GM12878 (cell line): ENCODE data around the gene RBPJ.
A peak's percentile ranks its signal among the peaks of the same experiment; 100 is the strongest.

Experiments used
- BHLHE40 ChIP-seq, 2 experiments: fragments of 450-650 bp in 1 of 2; IDR thresholded peaks; 2 replicates each; pipeline ENCODE4 v1.6.1; 2011 to 2017; ENCODE audit warnings: low read depth in 2 of 2, borderline replicate concordance in 1 of 2, improper control_type of control experiment in 1 of 2, low read length in 1 of 2, mild to moderate bottlenecking in 1 of 2
- CTCF ChIP-seq, 3 experiments: IDR thresholded peaks in 2 of 3; conservative IDR thresholded peaks in 1 of 3; 2 replicates each; pipeline ENCODE4 v1.5.1; 2011; ENCODE audit warnings: low read depth in 3 of 3, low read length in 3 of 3, mild to moderate bottlenecking in 3 of 3, control low read depth in 2 of 3, moderate library complexity in 2 of 3, inconsistent platforms in 1 of 3, mixed read lengths in 1 of 3; ENCODE audit not compliant: control insufficient read depth in 2 of 3, insufficient read depth in 1 of 3; ENCODE audit errors: extremely low read depth in 1 of 3
- ETV6 ChIP-seq, 2 experiments: fragments of 450-650 bp in 1 of 2; IDR thresholded peaks in 1 of 2; conservative IDR thresholded peaks in 1 of 2; 2 replicates each; pipeline ENCODE4 v1.6.1; 2014; ENCODE audit warnings: antibody characterized with exemption in 1 of 2, borderline replicate concordance in 1 of 2, low read depth in 1 of 2, mild to moderate bottlenecking in 1 of 2, moderate library complexity in 1 of 2
- EZH2 ChIP-seq: IDR thresholded peaks from 2 replicates; pipeline ENCODE4 v1.6.1; 2012; ENCODE audit warnings: low read depth, mild to moderate bottlenecking, control low read depth, inconsistent platforms, low read length, borderline replicate concordance; ENCODE audit not compliant: control insufficient read depth
- MEF2A ChIP-seq: IDR thresholded peaks from 2 replicates; pipeline ENCODE4 v1.6.1; 2011; ENCODE audit warnings: low read depth, mild to moderate bottlenecking, low read length, moderate library complexity; ENCODE audit not compliant: insufficient read depth
- POLR2AphosphoS5 ChIP-seq: IDR thresholded peaks from 2 replicates; pipeline ENCODE4 v1.6.1; 2011; ENCODE audit warnings: mild to moderate bottlenecking, low read length, inconsistent platforms
- RAD21 ChIP-seq: IDR thresholded peaks from 2 replicates; pipeline ENCODE4 v1.6.1; 2011; ENCODE audit warnings: mild to moderate bottlenecking, low read depth, low read length, moderate library complexity; ENCODE audit not compliant: insufficient read depth
- SIN3A ChIP-seq: IDR thresholded peaks from 2 replicates; pipeline ENCODE4 v1.6.1; 2012; ENCODE audit warnings: low read depth, low read length, improper control_type of control experiment
- TAF1 ChIP-seq: IDR thresholded peaks from 2 replicates; pipeline ENCODE4 v1.6.1; 2011; ENCODE audit warnings: mild to moderate bottlenecking, low read depth, low read length, borderline replicate concordance
- ZNF274 ChIP-seq: IDR thresholded peaks from one replicate; pipeline ENCODE4 v1.8.0; 2011; ENCODE audit not compliant: insufficient read length, insufficient read depth
- ZNF622 ChIP-seq: fragments of 450-650 bp; IDR thresholded peaks from 2 replicates; pipeline ENCODE4 v1.6.1; 2017; ENCODE audit warnings: mild to moderate bottlenecking, inconsistent platforms
- TF ChIP-seq, protein P1 (sequence below): IDR thresholded peaks from 2 replicates; pipeline ENCODE4 v1.6.1; 2011; ENCODE audit warnings: low read depth, low read length, improper control_type of control experiment, borderline replicate concordance

GRCh38 chr4:26441102-26441501, 120.3 kb downstream of the RBPJ start:
- TF ChIP-seq ZNF274 (no peak), TAF1 (no peak), MEF2A (no peak), POLR2AphosphoS5 (0 out of 2 replicates have a peak, but pooled peaks have one; percentile 33), ZNF622 (no peak), EZH2 (no peak), SIN3A (no peak), ETV6 (conservative IDR thresholded peaks at IDR 0.05 in 1 of 2, IDR thresholded peaks at IDR 0.05 in 1 of 2; ENCODE audit: borderline replicate concordance in 1 of 2, low read depth in 1 of 2) (no peak), BHLHE40 (IDR thresholded peaks at IDR 0.05; ENCODE audit: borderline replicate concordance in 1 of 2, low read depth in 2 of 2, low read length in 1 of 2) (no peak), RAD21 (no peak), CTCF (IDR thresholded peaks at IDR 0.05 in 2 of 3, conservative IDR thresholded peaks at IDR 0.05 in 1 of 3; ENCODE audit: control insufficient read depth in 2 of 3, extremely low read depth in 1 of 3, insufficient read depth in 1 of 3, low read depth in 3 of 3, low read length in 3 of 3) (no peak)
- TF ChIP-seq, protein P1, sequence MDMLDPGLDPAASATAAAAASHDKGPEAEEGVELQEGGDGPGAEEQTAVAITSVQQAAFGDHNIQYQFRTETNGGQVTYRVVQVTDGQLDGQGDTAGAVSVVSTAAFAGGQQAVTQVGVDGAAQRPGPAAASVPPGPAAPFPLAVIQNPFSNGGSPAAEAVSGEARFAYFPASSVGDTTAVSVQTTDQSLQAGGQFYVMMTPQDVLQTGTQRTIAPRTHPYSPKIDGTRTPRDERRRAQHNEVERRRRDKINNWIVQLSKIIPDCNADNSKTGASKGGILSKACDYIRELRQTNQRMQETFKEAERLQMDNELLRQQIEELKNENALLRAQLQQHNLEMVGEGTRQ: no peak
